ENCODE measurements around the gene OR52B2. TPM values are rescaled to one million over a fixed set of nuclear protein-coding genes. Genes with fewer than 3 reads are reported as not detected.

The OR52B2 gene
- total and polyA plus RNA-seq, 4 donors = 0.33 TPM; not detected in 3

DNA sequence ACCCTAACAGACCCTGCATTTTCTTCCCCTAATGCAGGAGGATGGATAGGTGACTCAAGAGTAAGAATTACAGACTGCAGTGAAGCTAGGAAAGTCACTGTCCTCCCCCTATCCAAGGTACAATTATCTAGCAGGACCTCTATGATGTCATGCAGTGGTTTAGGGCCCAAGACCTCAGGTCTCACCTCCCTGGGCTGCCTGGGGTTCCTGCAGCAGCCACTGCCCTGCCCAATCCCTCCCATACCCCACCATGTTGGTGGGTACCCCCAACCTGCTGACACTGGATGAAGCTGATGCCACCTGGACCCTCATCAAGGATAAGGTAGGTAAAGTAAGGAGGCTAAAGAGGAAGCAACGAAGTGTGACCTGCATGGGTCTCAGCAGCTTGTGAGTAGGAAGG is 35.2 kb upstream of the OR52B2 start, which contains the start of gene C11orf42:
C11orf42 (plus strand) TSS at position 192 of the 400 bp plus-strand sequence; CDS start at position 251, 59 bp downstream.
- Histone ChIP-seq H3K27ac (ENCODE audit: low read depth in 1 of 2, low read length in 2 of 2) (no peak within 1 kb of the TSS), H3K36me3 (ENCODE audit: control insufficient read depth in 4 of 4, insufficient read depth in 3 of 4, low read depth in 1 of 4, low read length in 3 of 4) (peaks cover 6 to 51% (median 29%) of the 10 kb centered on the region in 4 donors), H3K27me3 (ENCODE audit: control insufficient read depth in 4 of 4, insufficient read depth in 4 of 4, low read length in 3 of 4) (no peaks in the 10 kb centered on the region), H3K4me1 (ENCODE audit: control insufficient read depth in 4 of 4, insufficient read depth in 4 of 4, low read length in 3 of 4) (no peaks in the 10 kb centered on the region), H3K4me3 (ENCODE audit: low read depth in 1 of 3, low read length in 3 of 3) (no peak within 1 kb of the TSS), H3K9ac (ENCODE audit: low read depth in 1 of 2, low read length in 2 of 2) (no peak within 1 kb of the TSS), H3K9me3 (ENCODE audit: control insufficient read depth in 4 of 4, low read length in 3 of 4) (no peaks in the 10 kb centered on the region)
- TF ChIP-seq, protein P1, sequence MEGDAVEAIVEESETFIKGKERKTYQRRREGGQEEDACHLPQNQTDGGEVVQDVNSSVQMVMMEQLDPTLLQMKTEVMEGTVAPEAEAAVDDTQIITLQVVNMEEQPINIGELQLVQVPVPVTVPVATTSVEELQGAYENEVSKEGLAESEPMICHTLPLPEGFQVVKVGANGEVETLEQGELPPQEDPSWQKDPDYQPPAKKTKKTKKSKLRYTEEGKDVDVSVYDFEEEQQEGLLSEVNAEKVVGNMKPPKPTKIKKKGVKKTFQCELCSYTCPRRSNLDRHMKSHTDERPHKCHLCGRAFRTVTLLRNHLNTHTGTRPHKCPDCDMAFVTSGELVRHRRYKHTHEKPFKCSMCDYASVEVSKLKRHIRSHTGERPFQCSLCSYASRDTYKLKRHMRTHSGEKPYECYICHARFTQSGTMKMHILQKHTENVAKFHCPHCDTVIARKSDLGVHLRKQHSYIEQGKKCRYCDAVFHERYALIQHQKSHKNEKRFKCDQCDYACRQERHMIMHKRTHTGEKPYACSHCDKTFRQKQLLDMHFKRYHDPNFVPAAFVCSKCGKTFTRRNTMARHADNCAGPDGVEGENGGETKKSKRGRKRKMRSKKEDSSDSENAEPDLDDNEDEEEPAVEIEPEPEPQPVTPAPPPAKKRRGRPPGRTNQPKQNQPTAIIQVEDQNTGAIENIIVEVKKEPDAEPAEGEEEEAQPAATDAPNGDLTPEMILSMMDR (IDR thresholded peaks at IDR 0.05; ENCODE audit: low read depth, low read length, missing input control) = no peak
- no peak for TF ChIP-seq HNF4G (IDR thresholded peaks at IDR 0.05)
- TF ChIP-seq RAD21 (IDR thresholded peaks at IDR 0.05) = no peak
- TF ChIP-seq GABPA (IDR thresholded peaks at IDR 0.05 in 1 of 2, conservative IDR thresholded peaks at IDR 0.05 in 1 of 2) = no peak
- TF ChIP-seq SP1 (IDR thresholded peaks at IDR 0.05) = no peak
- no peak for TF ChIP-seq JUND (IDR thresholded peaks at IDR 0.05)
- no peak for TF ChIP-seq FOXA2 (IDR thresholded peaks at IDR 0.05)
- no peak for TF ChIP-seq YY1 (IDR thresholded peaks at IDR 0.05)
- TF ChIP-seq, protein P2, sequence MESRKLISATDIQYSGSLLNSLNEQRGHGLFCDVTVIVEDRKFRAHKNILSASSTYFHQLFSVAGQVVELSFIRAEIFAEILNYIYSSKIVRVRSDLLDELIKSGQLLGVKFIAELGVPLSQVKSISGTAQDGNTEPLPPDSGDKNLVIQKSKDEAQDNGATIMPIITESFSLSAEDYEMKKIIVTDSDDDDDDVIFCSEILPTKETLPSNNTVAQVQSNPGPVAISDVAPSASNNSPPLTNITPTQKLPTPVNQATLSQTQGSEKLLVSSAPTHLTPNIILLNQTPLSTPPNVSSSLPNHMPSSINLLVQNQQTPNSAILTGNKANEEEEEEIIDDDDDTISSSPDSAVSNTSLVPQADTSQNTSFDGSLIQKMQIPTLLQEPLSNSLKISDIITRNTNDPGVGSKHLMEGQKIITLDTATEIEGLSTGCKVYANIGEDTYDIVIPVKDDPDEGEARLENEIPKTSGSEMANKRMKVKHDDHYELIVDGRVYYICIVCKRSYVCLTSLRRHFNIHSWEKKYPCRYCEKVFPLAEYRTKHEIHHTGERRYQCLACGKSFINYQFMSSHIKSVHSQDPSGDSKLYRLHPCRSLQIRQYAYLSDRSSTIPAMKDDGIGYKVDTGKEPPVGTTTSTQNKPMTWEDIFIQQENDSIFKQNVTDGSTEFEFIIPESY (IDR thresholded peaks at IDR 0.05) = no peak
- TF ChIP-seq HNF4A (conservative IDR thresholded peaks at IDR 0.05) = no peak
- TF ChIP-seq EGR1 (IDR thresholded peaks at IDR 0.05; ENCODE audit: low read depth in 2 of 2) = no peak
- TF ChIP-seq, protein P3, sequence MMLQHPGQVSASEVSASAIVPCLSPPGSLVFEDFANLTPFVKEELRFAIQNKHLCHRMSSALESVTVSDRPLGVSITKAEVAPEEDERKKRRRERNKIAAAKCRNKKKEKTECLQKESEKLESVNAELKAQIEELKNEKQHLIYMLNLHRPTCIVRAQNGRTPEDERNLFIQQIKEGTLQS (IDR thresholded peaks at IDR 0.05) = no peak
- TF ChIP-seq, protein P4, sequence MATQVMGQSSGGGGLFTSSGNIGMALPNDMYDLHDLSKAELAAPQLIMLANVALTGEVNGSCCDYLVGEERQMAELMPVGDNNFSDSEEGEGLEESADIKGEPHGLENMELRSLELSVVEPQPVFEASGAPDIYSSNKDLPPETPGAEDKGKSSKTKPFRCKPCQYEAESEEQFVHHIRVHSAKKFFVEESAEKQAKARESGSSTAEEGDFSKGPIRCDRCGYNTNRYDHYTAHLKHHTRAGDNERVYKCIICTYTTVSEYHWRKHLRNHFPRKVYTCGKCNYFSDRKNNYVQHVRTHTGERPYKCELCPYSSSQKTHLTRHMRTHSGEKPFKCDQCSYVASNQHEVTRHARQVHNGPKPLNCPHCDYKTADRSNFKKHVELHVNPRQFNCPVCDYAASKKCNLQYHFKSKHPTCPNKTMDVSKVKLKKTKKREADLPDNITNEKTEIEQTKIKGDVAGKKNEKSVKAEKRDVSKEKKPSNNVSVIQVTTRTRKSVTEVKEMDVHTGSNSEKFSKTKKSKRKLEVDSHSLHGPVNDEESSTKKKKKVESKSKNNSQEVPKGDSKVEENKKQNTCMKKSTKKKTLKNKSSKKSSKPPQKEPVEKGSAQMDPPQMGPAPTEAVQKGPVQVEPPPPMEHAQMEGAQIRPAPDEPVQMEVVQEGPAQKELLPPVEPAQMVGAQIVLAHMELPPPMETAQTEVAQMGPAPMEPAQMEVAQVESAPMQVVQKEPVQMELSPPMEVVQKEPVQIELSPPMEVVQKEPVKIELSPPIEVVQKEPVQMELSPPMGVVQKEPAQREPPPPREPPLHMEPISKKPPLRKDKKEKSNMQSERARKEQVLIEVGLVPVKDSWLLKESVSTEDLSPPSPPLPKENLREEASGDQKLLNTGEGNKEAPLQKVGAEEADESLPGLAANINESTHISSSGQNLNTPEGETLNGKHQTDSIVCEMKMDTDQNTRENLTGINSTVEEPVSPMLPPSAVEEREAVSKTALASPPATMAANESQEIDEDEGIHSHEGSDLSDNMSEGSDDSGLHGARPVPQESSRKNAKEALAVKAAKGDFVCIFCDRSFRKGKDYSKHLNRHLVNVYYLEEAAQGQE (IDR thresholded peaks at IDR 0.05) = no peak
- no peak for TF ChIP-seq NR2F2 (IDR thresholded peaks at IDR 0.05)
- WGBS = 97% methylated on average over 1 of the region's 1 CpG
- DNase-seq (ENCODE audit: low spot score) = no peak

DNA sequence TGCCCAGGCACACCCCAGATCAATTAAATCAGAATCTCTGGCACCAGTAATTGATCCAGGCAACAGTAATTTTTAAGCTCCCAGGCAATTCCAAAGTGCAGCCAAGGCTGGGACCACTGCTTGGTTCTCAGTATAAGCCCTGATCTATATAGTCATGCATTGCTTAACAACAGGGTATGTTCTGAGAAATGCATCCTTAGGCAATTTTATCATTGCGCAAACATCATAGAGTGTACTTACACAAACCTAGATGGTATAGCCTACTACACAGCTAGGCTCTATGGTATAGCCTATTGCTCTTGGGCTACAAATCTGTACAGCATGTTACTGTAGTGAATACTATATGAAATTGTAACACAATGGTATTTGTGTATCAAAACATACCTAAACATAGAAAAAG is 34.6 kb upstream of the OR52B2 start:
- TF ChIP-seq FOXA1 (IDR thresholded peaks at IDR 0.05) = no peak
- no peak for TF ChIP-seq RXRA (IDR thresholded peaks at IDR 0.05)
- no peak for TF ChIP-seq EGR1 (IDR thresholded peaks at IDR 0.05; ENCODE audit: low read depth in 2 of 2)
- TF ChIP-seq HNF4G (IDR thresholded peaks at IDR 0.05) = no peak
- TF ChIP-seq RAD21 (IDR thresholded peaks at IDR 0.05) = no peak
- no peak overlapping the region for H3K27ac ChIP-seq (ENCODE audit: low read depth in 1 of 2, low read length in 2 of 2)
- peaks cover 2 to 46% (median 24%) of the 10 kb centered on the region in 4 donors for H3K36me3 ChIP-seq (ENCODE audit: control insufficient read depth in 4 of 4, insufficient read depth in 3 of 4, low read depth in 1 of 4, low read length in 3 of 4)

More for the DNA sequence above, 34.6 kb upstream of the OR52B2 start:
- no peaks in the 10 kb centered on the region for H3K4me1 ChIP-seq (ENCODE audit: control insufficient read depth in 4 of 4, insufficient read depth in 4 of 4, low read length in 3 of 4)
- H3K9ac ChIP-seq (ENCODE audit: low read depth in 1 of 2, low read length in 2 of 2) = no peak overlapping the region
- DNase-seq (ENCODE audit: low spot score) = no peak
- 91% methylated on average over 1 of the region's 1 CpG for WGBS
- H3K9me3 ChIP-seq (ENCODE audit: control insufficient read depth in 4 of 4, low read length in 3 of 4) = no peaks in the 10 kb centered on the region
- H3K27me3 ChIP-seq (ENCODE audit: control insufficient read depth in 4 of 4, insufficient read depth in 4 of 4, low read length in 3 of 4) = no peaks in the 10 kb centered on the region
- H3K4me3 ChIP-seq (ENCODE audit: low read depth in 1 of 3, low read length in 3 of 3) = no peak overlapping the region
